Measurements from ENCODE around the gene MAP4K4.

MAP4K4 gene

GRCh38 chr2:101692766-101693165 lies 4.7 kb upstream of the MAP4K4 start:
- DNase-seq (ENCODE audit: low read depth, low spot score): no peak

- no peak for DNase-seq (ENCODE audit: low read depth, low spot score)
Measured at GRCh38 chr2:101693991-101694588, 3.4 kb upstream of the MAP4K4 start.

GRCh38 chr2:101696272-101697123 lies 1.0 kb upstream of the MAP4K4 start:
- no peak for DNase-seq (ENCODE audit: low read depth, low spot score)

- DNase-seq (ENCODE audit: low read depth, low spot score): no peak
Measured at GRCh38 chr2:101698014-101698843, 722 bp downstream of the MAP4K4 start.

GRCh38 chr2:101698844-101699754 lies 1.6 kb downstream of the MAP4K4 start:
- no peak for DNase-seq (ENCODE audit: low read depth, low spot score)

- DNase-seq (ENCODE audit: low read depth, low spot score): no peak
Measured at GRCh38 chr2:101699755-101700461, 2.4 kb downstream of the MAP4K4 start.

- DNase-seq (ENCODE audit: low read depth, low spot score): no peak
Measured at GRCh38 chr2:101704046-101704466, 6.5 kb downstream of the MAP4K4 start.

GRCh38 chr2:101704816-101705578 lies 7.5 kb downstream of the MAP4K4 start:
- DNase-seq (ENCODE audit: low read depth, low spot score): no peak

- DNase-seq (ENCODE audit: low read depth, low spot score): no peak
Measured at GRCh38 chr2:101706121-101706818, 8.8 kb downstream of the MAP4K4 start.

- no peak for DNase-seq (ENCODE audit: low read depth, low spot score)
Measured at GRCh38 chr2:101706819-101707177, 9.3 kb downstream of the MAP4K4 start.

GRCh38 chr2:101710036-101710435 lies 12.5 kb downstream of the MAP4K4 start:
- DNase-seq (ENCODE audit: low read depth, low spot score): no peak

- DNase-seq (ENCODE audit: low read depth, low spot score): no peak
Measured at GRCh38 chr2:101710471-101711318, 13.2 kb downstream of the MAP4K4 start.

GRCh38 chr2:101714118-101714517 lies 16.6 kb downstream of the MAP4K4 start:
- DNase-seq (ENCODE audit: low read depth, low spot score): no peak

GRCh38 chr2:101717071-101717845 lies 19.8 kb downstream of the MAP4K4 start:
- no peak for DNase-seq (ENCODE audit: low read depth, low spot score)

- no peak for DNase-seq (ENCODE audit: low read depth, low spot score)
Measured at GRCh38 chr2:101718479-101718878, 21.0 kb downstream of the MAP4K4 start.

GRCh38 chr2:101718993-101719571 lies 21.6 kb downstream of the MAP4K4 start:
- no peak for DNase-seq (ENCODE audit: low read depth, low spot score)

- DNase-seq (ENCODE audit: low read depth, low spot score): no peak
Measured at GRCh38 chr2:101720732-101721131, 23.2 kb downstream of the MAP4K4 start.

All from brain pericyte (primary cell).